Lower leg skin (tissue), 3 donors: ENCODE data around the gene SYT2.

Experiments used
- POLR2A ChIP-seq, 2 donors: fragments of 450-650 bp; IDR thresholded peaks; one replicate each; pipeline ENCODE4 v1.6.1; 2016 to 2017; ENCODE audit warnings: antibody characterized with exemption in 2 of 2, mild to moderate bottlenecking in 1 of 2, moderate library complexity in 1 of 2
- TF ChIP-seq, protein P1 (sequence below), 3 donors: fragments of 450-650 bp; IDR thresholded peaks; one replicate each; pipeline ENCODE4 v1.5.1; 2016; ENCODE audit warnings: antibody characterized with exemption in 3 of 3, mild to moderate bottlenecking in 3 of 3, moderate library complexity in 2 of 3

DNA sequence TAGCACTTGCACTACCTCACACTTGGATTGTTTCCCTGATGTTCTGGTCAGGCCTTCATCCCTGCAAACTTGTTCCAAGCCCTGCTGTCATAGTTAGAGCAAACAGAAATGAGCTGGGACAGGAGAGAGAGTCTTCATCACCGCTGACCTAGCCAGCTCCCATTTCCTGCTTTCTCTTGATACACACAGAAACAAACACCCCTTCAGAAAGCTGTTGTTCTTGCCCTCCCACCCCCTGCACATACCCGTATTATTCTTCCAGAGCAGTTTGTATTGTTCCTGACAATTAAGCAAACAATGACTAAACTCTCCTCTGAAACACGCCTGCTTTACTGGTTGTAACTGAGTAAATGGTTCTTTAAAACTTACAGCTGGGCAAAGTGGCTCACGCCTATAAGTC, 2.9 kb upstream of the SYT2 start:
- TF ChIP-seq, protein P1, sequence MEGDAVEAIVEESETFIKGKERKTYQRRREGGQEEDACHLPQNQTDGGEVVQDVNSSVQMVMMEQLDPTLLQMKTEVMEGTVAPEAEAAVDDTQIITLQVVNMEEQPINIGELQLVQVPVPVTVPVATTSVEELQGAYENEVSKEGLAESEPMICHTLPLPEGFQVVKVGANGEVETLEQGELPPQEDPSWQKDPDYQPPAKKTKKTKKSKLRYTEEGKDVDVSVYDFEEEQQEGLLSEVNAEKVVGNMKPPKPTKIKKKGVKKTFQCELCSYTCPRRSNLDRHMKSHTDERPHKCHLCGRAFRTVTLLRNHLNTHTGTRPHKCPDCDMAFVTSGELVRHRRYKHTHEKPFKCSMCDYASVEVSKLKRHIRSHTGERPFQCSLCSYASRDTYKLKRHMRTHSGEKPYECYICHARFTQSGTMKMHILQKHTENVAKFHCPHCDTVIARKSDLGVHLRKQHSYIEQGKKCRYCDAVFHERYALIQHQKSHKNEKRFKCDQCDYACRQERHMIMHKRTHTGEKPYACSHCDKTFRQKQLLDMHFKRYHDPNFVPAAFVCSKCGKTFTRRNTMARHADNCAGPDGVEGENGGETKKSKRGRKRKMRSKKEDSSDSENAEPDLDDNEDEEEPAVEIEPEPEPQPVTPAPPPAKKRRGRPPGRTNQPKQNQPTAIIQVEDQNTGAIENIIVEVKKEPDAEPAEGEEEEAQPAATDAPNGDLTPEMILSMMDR (IDR thresholded peaks at IDR 0.05), result no peak
- TF ChIP-seq POLR2A (IDR thresholded peaks at IDR 0.05), result no peak
